Renal cortical epithelial cell (primary cell): ENCODE measurements around the gene GPD2. TPM values are rescaled to one million over a fixed set of nuclear protein-coding genes. Genes with fewer than 3 reads are reported as not detected.
"Not testable (repeated sequence)": the region's sequence is repeated elsewhere in the genome, so short reads cannot be mapped to it uniquely, and the experiment has no call there.

Source experiments
- DNase-seq: peaks from one replicate; pipeline ENCODE4 v3.0.0-alpha.2; 2011; ENCODE audit warnings: low read depth
- total RNA-seq: library from RNA; depleted of rRNA; stranded (reverse); fragments of >200 nt; gene quantifications from 2 replicates; pipeline ENCODE4 v1.2.3, GENCODE V29; 2014

The GPD2 gene
- total RNA-seq, 1 donor from 2014 or later, result 117 TPM

DNA sequence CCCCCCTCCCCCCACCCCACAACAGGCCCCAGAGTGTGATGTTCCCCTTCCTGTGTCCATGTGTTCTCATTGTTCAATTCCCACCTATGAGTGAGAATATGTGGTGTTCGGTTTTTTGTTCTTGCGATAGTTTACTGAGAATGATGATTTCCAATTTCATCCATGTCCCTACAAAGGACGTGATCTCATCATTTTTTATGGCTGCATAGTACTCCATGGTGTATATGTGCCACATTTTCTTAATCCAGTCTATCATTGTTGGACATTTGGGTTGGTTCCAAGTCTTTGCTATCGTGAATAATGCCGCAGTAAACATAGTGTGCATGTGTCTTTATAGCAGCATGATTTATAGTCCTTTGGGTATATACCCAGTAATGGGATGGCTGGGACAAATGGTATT lies 92.4 kb downstream of the GPD2 start:
- not testable (repeated sequence) for DNase-seq

DNA sequence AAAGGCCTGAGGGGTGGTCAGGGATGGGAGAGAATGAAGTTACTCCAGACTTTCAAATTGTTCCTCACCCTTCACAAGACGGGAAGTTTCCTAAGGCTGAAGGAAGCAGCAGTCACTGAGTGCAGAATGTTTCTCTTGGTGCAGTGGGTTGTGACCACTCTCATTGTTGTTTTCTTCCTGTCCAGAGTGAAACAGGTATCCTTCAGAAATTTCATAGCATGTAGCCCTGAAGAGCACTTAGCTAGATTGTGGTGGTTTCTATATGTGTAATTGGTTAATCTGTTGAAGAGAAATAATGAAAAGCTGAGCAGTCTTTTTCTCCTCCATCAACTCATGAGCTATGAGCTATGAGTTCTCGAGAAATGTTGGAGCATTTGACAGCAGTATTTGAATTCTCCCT lies 96.8 kb downstream of the GPD2 start:
- DNase-seq, result peak; percentile 15

DNA sequence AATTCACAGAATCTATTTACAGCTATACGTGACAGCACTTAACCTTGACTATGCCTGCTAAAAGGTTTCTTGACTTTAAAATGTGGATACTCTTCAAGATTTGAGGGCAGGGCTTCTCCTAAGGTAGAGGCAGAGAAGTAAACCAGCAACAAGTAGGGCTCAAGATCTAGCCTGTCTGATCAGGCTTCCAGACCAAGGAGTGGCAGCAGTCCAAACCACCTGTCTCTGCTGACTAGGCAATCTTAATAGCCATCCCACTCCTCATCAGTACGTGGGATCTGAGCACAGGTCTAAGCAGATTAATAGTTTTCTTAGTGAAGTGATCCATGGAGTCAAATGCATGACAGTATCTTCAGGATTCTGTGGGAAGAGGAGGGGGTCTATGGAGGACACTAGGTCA lies 100.4 kb downstream of the GPD2 start:
- peak; percentile 8 for DNase-seq

DNA sequence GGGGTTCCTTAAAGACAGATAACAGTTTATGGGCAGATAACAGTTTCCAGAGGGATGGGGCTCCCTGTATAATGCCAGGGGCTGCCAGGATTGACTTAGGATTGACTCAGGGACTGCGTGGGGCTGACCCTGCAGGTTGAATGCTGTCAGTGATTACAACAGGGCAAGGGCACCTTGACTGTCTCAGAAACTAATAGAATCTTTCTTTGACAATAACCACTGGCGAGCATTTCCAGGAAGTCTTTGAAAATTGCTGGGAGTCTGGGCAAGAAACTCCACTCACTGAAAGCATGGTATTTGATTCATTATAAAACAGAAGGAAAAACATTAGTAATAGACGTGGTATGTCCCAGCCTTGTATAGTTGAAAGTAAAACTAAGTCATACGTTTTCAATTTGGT lies 101.0 kb downstream of the GPD2 start:
- peak; percentile 56 for DNase-seq

DNA sequence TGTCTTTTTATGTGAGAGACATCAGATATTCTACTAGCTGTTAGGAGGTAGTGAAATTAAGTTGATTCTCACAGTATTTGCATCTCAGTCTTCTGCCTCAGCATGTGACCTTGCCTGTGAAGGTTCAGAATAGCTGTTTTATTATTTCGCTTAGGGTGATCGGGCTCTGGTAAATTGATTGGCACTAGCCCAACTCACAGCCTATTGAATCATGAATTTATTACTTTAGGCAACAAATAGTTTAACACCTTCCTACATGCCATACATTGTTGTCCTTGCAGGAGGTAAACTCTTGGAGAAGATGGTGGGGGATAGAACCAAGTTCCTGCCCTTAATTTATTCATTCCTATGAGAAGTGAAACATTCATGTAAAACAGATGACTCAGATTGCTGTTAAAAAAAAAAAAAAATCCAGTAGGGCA lies 101.9 kb downstream of the GPD2 start:
- peak; percentile 88 for DNase-seq

DNA sequence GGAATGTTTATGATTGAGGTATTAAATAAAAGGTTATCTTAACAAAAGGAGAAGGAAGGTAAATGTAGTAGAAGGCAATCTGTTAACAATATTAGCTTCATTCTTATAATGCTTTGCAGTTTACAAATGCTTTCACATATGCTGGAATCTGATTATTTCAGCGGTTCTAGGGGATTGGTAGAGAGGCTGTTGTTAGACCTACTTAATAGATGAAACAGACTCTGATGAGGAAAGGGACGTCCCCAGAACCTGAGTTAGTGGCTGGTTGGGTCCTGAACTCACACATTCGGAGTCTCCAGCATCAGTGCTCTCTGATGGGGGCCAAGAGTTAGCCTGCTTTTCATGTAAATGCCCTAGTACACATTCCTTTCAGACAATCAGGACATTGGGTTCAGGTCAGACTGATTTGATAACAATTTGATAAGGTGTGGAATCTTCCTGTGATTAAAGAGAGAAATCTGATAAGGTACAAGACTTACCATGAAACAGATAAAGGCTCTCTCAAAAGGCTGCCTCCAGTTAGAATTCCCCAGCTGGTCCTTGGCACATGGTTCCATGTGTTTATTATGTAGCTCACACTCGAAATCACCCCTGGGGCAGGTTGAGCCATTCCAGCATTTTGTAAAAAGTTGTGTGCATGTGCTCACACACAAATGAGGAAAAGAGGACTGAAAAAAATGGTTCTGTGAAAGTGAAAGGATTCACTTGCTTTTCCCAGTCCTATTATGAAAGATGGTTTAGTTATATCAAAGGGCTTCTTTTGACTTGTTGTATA lies 103.1 kb downstream of the GPD2 start:
- peak; percentile 7 for DNase-seq

DNA sequence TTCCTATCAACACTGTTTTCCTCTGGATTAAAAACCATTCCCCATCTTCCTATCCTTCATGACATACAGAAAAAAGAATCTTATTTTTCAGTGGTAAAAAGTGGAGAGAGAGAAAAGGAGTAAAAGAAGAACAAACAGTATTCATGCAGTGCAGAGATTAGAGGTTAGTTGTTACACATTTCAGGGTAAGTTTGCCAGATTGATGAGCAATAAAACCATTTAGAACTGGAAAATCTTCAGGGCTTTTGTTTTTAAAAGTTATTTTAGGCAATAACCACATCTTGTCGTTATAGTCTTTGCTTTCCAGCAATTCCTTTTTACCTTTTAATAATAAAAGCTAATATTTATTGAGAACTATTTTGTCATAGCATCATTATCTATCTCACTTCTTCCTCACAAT lies 104.5 kb downstream of the GPD2 start:
- DNase-seq, result no peak

DNA sequence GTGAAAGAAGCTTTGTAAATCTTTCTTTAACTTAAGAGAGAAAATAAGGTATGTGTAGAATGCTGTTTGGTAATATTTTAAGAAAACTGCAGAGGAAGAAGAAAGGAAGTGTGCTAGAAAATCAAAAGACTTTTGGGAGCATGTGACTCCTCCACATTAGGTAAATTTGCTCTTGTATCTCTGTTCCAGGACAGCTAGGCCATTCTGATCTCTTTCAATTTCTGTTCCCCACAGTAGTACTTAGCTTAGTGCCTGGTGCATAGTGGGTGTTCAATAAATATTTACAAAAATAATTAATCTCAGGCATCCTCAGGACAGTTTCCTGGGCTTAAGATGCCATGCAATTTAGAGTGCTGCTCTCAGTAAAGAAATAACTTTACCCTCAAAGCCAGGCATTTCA lies 105.0 kb downstream of the GPD2 start:
- no peak for DNase-seq

DNA sequence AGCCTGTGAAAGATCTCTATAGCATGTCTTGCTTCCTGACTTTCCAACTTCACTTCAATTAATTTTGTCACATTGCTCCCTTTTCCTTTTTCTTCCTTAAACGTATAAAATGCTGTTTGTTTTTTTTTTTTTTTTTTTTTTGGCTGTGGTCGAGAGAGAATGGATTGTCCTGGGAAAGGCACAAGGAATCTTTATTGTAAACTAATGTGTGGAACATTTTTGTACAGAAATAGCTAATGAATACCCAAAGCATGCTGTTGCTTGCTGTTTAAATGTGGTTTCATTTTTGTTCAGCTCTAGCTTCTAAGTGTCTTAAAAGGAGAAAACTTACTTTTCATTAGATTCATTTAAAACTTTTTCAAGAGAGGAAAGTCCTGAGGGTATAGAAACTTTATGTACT lies 105.5 kb downstream of the GPD2 start:
- no peak for DNase-seq

DNA sequence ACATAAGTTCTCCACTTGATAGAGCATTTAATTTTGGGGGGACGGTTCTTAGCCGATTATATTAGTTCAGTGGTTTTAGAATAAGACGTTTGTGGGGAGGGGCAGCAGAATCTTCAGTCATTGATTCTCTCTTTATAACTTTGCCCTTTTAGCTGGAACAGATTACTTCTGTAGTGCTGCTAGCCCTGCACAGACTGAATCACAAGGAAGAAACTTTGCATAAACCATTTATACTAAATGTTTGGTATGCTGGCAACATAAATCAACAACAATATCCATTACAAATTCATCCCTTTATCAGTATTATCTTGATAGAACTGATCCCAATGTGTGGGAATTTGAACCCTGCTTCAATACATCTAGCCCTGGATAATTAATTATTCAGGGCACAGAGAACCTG lies 112.2 kb downstream of the GPD2 start:
- DNase-seq, result no peak

DNA sequence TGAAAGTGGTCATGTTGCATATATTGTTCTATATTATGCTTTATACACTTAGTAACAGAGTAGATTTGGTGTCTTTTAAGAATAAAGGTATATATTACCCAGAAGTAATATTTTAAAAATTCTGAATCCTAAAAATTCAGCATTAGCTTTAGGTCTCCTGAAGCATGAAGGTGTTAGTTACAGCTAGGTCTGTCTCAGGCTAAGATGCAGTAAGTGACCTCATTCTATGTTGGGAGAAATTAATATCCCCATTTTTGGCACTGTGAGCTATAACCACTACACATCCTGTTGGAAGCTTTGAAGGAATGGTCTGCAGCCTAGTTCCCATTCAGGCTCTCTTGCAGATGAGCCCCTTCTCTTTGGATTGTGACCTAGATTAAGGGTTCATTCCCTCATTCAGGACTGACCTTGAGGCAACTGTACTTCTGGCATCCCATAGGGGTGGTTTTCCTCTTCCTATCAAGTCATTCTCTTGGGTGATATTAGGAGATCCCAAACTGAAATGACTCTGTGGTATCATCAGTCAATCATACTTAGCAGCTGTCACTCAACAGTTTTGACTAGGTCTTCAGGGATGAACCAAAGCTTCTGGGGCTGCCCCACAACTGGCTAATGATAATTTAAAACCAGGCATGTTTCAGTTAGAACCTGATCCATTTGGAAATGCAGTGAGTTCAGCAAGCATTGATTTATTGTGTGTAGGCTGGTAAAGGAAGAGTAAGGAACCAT lies 117.7 kb downstream of the GPD2 start:
- DNase-seq, result no peak

DNA sequence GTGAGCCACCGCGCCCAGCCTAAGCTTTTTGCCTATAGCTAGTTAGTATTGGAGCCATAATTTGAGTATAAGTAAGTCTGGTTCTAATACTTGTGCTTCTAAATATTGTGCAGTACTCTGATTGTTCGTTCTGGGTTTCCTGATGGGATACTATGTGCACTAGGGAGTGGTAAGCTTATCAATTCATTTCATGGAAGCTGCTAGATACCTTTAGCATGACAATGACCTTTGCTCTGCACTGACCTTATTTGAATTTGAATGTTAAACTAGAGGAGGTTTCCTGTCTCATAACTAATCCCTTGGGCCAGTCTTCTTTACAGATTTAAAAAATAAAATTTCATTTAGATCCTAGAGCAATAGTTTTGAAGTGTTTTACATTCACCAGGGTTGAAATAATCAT lies 125.1 kb downstream of the GPD2 start:
- no peak for DNase-seq

DNA sequence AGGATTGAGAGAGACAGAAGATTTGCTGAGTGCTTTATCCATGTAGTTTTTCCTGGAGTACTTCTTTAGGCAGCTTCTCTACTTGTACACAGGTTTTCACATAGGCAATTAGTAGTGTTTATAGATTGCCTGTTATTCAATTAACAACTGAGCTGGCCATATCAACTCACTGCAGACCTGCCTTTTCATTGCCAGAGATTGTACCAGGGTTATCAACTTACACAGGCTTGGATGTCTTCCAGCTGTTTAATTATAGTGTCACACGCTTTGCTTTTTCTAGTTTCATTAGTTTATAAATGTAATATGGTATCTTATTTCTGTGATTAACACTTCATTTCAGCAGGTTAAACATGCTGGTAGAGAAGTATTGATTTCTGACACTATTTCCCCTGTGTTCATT lies 125.9 kb downstream of the GPD2 start:
- no peak for DNase-seq

DNA sequence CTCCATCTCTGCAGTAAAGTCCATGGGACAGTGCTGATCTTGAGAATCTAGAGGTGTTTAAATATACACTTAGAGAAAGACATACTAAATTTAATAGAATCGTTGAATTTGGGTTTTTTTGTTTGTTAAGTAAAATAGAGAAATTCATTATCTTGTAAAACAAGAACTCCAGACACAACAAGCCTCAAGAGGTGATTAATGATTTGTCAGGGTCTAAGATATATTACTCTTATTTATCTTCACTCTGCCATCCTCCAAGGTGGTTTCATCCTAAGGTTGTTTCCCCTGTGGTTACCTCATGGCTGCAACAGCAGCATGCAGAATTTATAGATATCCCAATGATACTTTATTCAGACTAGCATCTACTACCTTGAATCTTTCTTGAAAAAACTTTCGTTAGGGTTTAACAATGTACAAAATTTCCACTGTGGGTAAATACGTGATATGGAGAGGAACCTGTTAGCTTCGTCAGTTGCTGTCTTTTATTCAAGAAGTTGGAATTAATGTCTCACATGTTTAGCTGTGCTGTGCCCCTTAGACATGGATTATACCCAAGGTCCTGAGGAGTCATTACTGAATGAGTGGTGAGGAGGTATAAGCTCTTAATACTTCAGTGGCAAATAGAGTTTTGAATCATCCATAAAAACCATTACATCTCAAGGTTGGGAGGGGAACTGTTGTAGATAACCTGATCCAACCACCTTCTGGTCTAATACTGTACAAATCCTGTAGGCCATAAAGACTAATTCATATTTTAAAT lies 128.0 kb downstream of the GPD2 start:
- DNase-seq, result no peak

DNA sequence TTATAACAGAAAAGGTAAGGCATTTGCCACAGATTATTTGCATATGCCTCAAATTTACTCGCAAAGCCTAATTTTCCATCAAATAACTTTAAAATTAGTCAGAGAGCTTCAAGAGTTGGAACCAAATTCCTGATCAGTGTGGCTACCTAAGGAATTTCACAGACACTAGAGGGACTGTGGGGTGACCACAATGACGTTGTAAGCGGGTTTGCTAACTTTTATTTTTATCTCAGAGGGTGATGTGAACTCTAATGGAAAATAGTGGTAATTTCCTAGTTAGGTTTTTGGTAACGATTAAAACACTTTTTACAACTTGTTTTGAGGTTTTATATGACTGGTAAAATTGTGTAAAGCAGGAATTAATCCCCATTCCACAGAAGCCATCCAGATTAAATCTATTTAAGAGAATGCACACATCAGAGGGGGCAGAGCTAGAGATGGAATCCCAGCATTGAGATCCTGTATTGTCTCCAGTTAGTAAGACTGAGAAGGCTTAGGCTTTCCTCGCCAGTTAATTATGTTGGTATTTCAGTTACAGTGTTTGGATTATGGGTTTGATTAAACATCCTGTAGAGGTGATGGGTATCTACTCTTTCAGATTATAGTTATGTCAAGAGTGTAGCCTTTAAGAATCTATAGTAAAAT lies 129.0 kb downstream of the GPD2 start:
- DNase-seq, result peak; percentile 63

DNA sequence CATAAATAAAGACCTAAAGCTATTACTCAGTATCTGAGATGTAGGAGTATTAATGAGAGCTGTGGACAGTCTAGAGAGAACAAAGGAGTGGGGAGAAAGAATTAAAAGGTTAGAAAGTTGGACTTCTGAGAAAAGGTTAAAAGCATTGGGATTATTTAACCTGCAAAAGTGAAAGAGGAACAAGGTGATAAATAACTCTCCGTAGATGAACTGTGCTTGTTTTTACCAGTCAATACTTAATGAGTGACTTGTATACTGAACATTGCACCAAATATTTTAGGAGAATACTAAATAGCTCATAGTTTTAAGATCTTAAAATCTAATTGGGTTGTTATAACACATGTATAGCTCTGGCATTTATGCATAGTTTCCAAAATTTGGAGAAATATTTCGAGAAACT lies 137.5 kb downstream of the GPD2 start:
- DNase-seq, result no peak

DNA sequence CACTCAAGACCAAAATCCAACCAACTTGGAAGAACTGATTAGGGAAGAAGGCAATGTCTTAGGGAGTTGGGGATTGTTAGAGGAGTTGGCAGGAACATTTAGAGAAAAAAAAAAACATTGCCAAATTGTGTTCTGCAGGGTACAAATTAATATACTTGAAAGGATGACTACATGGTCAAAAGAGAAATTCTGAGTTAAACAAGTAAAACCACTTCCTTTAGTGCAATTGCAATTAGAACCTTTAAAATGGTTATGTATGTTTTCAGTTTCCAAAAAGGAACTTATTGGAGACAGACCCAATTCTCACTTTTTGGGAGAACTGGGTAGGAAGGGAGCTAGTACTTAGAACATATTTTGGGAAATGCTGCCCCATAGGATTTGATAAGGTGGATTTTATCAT lies 137.9 kb downstream of the GPD2 start:
- no peak for DNase-seq

DNA sequence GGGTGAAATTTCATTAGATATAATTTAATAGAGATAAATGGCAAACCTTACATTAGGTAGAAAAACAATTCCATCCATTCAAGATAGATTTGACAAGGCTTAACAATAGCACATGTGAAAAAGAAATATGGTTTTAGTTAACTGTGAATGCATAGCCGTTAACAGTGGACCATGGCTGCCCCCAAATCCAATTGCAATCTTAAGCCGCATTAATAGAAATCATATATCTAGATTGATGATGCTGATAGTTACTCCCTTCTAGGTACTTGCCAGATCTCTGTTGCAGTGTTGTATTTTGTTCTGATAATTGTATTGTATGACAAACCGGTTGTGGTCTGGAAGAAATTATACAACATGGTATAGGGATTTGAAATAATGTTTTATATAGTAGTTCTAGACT lies 139.8 kb downstream of the GPD2 start:
- DNase-seq, result no peak

DNA sequence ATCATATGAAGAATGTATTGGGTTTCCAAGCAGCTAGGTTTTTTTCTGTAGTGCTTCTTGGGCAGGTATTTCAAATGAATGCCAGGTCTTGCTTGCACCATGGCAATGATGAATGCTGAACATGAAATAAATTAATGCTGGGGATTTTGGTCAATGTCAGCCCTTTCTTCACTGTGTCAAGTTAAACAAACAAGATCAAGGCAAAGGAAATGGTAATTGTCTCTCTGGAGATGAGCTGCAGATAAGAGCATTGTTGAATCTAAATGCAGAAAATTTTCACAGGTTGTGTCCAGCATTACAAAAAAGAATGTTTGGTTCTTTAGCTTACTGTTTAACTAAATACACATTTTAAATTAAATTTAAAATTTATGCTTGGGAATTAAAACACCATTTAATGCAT lies 144.3 kb downstream of the GPD2 start:
- no peak for DNase-seq

DNA sequence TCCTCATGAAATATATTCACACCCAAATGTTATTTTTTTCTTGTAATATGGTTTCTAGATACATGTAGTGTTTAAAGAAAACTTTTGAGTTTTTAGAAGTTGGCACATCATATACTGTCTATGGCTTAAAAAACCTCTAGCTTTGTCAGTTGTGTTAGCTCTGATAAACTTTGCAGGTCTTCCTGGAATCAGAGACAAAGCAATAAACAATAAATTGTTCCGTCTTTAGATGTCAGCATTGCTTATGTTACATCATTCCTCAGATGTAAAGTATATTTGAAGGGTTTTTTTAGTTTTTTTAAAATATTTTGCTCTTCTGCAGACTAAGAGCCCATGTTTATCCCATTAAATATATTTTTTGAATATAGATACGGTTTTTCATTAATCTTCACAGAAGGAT lies 145.1 kb downstream of the GPD2 start:
- DNase-seq, result no peak

DNA sequence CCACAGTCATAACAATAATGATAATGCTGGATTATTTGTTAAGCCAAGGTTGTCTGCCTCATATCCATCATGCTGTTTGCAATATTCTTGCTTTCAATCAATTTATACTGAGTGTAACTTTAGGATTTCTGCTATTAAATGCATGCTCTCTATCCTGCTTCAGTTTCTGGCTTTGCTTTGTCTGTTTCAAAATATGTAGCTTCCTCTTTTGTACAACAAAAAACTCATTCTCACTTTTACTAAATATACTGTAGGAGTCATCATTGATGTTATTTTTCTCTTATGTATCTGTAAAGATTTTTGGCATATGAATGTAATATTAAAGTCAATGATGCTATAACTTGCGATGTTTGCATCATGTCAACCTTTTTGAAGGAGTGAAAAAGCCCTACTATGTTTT lies 149.3 kb downstream of the GPD2 start:
- no peak for DNase-seq

DNA sequence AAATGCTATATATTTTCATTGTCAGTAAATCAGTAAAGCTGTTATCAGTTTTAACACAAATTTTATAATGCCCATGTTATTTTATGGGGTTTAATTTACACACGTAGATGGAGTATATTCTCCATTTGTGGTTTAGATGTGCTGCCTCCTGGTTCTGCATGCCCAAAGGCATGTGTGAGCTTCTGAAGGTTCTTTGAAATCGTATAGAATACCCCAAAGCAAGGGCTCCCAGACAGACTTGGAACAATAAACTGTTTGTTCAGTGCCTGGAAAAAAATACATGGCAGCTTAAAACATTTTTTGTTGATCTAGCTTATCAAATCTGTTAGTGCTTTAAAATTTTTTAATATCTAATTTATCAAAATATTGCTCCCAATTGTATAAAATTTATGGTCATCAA lies 150.4 kb downstream of the GPD2 start:
- no peak for DNase-seq
